Measurements from ENCODE around the gene LYST. TPM values are rescaled to one million over a fixed set of nuclear protein-coding genes. Genes with fewer than 3 reads are reported as not detected.
A peak's percentile ranks its signal among the peaks of the same experiment; 100 is the strongest.

The LYST gene
- total and polyA plus RNA-seq, 12 donors, result 6.7 to 48.0 (median 19.0) TPM

GRCh38 chr1:235865565-235866204 lies 1.0 kb downstream of the LYST start:
- intact Hi-C loops (cut with DNase I), result loop anchor here in 1 of 2 donors (5.0 kb wide), 1 partner anchor 107 kb away; no protein-coding TSS in a partner anchor
- H3K4me1 ChIP-seq (replicated peaks in 1 of 2), result peaks cover 11 to 46% of the 10 kb centered on the region in 2 donors
- peak overlapping the region; percentile 43 to 96 (median 70) for H3K4me3 ChIP-seq
- no peak for DNase-seq
- no peaks in the 10 kb centered on the region for H3K9me3 ChIP-seq (replicated peaks in 1 of 3)
- no peaks in the 10 kb centered on the region for H3K36me3 ChIP-seq (replicated peaks in 1 of 2)
- WGBS, 4 donors, result 5 to 6% (median 6%) methylated on average over 16 of the region's 16 CpGs
- TF ChIP-seq POLR2A (IDR thresholded peaks at IDR 0.05) (no peak), CTCF (IDR thresholded peaks at IDR 0.05) (no peak)
- peak overlapping the region in 4 of 5 donors; percentile 89 to 94 (median 90) for H3K27ac ChIP-seq
- no peaks in the 10 kb centered on the region for H3K27me3 ChIP-seq

- H3K4me1 ChIP-seq (replicated peaks in 1 of 2), result peaks cover 11 to 46% of the 10 kb centered on the region in 2 donors
- H3K36me3 ChIP-seq (replicated peaks in 1 of 2), result no peaks in the 10 kb centered on the region
- H3K4me3 ChIP-seq, result peak overlapping the region in 1 of 4 donors; percentile 69
- WGBS, 4 donors, result 32 to 39% (median 37%) methylated on average over 2 to 3 of the region's 3 CpGs
- no peaks in the 10 kb centered on the region for H3K27me3 ChIP-seq
- no peak for DNase-seq
- no peaks in the 10 kb centered on the region for H3K9me3 ChIP-seq (replicated peaks in 1 of 3)
- intact Hi-C loops (cut with DNase I), result loop anchor here in 1 of 2 donors (5.0 kb wide), 1 partner anchor 107 kb away; no protein-coding TSS in a partner anchor
- H3K27ac ChIP-seq, result peak overlapping the region in 1 of 5 donors; percentile 94
- TF ChIP-seq POLR2A (IDR thresholded peaks at IDR 0.05), result no peak
- no peak for TF ChIP-seq CTCF (IDR thresholded peaks at IDR 0.05)
Measured at GRCh38 chr1:235864931-235865525, 1.7 kb downstream of the LYST start.

GRCh38 chr1:235864469-235864868 lies 2.2 kb downstream of the LYST start:
- H3K36me3 ChIP-seq (replicated peaks in 1 of 2), result no peaks in the 10 kb centered on the region
- TF ChIP-seq CTCF (IDR thresholded peaks at IDR 0.05), result no peak
- H3K27me3 ChIP-seq, result no peaks in the 10 kb centered on the region
- H3K9me3 ChIP-seq (replicated peaks in 1 of 3), result no peaks in the 10 kb centered on the region
- no peak overlapping the region for H3K27ac ChIP-seq
- intact Hi-C loops (cut with DNase I), result no loop called here
- WGBS, 4 donors, result 91 to 94% (median 93%) methylated on average over 10 of the region's 10 CpGs
- H3K4me3 ChIP-seq, result no peak overlapping the region
- DNase-seq, result no peak
- peaks cover 11 to 46% of the 10 kb centered on the region in 2 donors for H3K4me1 ChIP-seq (replicated peaks in 1 of 2)

GRCh38 chr1:235863699-235864093 lies 3.0 kb downstream of the LYST start:
- intact Hi-C loops (cut with DNase I), result no loop called here
- Histone ChIP-seq H3K9me3 (replicated peaks in 1 of 3) (no peaks in the 10 kb centered on the region), H3K4me3 (no peak overlapping the region), H3K27me3 (no peaks in the 10 kb centered on the region), H3K4me1 (replicated peaks in 1 of 2) (peaks cover 11 to 46% of the 10 kb centered on the region in 2 donors), H3K27ac (no peak overlapping the region), H3K36me3 (replicated peaks in 1 of 2) (no peaks in the 10 kb centered on the region)
- TF ChIP-seq POLR2A (IDR thresholded peaks at IDR 0.05), result no peak
- TF ChIP-seq CTCF (IDR thresholded peaks at IDR 0.05), result no peak
- 87 to 94% (median 91%) methylated on average over 4 of the region's 4 CpGs for WGBS, 4 donors
- no peak for DNase-seq
